ENCODE data around the gene ALG2.

The ALG2 gene

DNA sequence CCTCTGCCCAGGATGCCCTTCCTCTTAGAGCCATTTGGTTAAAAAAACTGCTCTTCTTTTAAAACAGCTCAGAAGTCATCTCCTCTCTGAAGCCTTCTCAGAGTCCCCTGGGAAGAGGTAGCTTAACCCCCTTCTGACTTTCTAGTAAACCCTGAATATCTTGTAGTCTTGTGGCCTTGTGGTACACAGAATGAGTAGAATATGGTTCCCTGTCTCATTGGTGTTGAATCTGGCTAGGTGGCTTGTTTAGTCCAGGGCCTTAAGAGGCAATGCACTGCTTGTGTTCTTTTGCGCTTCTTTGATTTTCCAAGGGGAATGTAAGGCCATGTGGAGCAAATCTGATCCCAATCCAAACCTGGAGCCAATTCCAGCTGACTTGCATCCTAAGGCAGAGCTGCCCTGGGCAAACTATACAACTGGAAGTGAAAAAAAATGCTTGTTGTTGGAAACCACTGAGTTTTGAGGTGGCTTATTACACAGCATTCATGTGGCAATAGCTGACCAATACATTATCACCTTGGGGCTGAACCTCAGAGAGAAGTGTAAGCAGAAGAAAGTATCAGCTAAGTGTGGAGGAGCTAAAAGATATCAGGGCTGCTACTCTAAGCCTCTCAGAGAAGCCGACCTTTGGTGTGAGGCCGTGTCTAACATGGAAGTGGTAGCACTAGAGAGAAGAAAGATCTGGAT lies 31.0 kb downstream of the ALG2 start:
- no peak for DNase-seq

GRCh38 chr9:99189887-99190596 lies 31.7 kb downstream of the ALG2 start:
- DNase-seq = no peak

- DNase-seq = no peak
These were observed 32.6 kb downstream of the ALG2 start for GRCh38 chr9:99189186-99189585.

GRCh38 chr9:99187311-99187710 lies 34.4 kb downstream of the ALG2 start:
- no peak for DNase-seq

GRCh38 chr9:99185934-99186333 lies 35.8 kb downstream of the ALG2 start:
- no peak for DNase-seq

GRCh38 chr9:99185348-99185632 lies 36.5 kb downstream of the ALG2 start:
- DNase-seq = no peak

DNA sequence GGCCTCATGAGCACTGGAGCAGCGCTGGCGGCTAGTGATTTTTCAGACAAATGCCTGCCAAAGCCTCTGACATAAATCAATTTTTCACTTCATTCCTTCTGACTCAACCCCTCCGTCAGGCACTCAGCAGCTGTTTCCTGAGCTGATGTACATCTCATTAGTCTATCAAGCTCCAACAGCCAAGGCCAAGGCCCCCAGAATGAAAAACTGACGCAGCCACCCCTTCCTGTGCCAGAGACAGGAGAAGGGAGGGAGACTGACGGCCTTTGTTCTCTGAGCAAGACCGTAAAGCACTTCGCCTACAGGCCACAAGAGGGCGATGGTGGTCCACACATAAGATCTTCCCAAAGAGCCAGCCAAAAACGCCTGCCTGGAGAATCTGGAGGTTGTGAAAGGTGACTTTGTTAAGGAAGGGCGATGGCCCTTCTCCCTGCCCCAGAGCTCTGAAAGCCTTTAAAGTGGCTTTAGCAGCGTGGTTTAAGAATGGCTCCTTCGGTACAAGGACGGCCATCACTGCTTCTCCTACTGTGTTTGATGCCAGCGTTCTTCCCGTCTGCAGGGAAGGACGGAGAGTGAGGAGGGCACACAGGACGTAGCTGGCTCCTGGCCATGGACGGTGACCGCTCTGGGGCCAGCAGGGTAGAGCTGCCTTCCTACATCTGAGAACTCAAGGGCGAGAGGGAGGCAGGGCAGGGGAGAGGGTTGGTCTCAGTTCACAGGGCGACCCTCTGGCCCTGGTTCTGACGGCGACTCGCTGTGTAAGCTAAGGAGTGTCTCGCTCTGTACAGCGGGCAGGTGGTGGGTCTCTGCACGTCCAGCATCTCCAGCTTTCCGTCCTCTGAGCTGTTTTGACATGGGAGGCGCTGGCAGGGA lies 37.0 kb downstream of the ALG2 start:
- DNase-seq = peak; percentile 83

GRCh38 chr9:99184110-99184474 lies 37.6 kb downstream of the ALG2 start:
- DNase-seq = no peak

DNA sequence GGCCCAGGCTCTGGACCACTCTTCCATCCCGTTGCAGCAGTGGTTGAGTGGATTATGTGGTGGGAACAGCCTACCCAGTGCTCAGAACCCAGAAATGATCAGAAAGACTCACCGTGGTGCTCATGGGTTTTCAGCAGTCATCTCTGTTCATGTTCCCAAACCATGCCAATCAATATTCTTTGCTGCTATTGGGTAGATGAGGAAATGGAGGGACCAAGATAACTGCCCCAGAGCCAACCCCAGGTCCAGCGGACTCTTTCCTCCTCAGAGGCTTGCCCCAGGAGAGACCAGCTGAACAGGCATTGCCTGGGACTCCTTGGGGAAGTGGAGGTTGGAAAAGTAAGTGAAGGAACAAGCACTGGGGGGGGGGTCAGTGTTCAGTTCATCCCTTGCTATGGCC lies 38.1 kb downstream of the ALG2 start:
- DNase-seq = no peak

GRCh38 chr9:99182356-99182755 lies 39.4 kb downstream of the ALG2 start:
- no peak for DNase-seq

DNA sequence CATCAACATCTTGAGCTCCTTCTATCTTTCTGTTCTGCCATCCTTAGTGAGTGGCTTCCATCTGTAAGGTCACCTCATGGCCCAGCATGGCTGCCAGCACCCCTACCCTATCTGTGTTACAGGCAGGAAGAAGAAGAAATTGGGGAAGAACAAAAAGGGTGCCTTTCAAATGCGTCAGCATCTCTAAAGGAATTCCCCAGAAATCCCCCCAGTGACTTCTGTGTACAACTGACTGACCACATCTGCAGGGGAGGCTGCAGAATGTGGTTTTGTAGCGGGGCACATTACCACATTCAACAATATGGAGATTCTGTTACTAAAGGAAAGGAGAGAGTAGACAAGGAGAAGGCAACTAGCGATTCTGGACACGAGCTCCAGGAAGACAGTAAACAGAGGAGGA lies 40.1 kb downstream of the ALG2 start:
- no peak for DNase-seq

DNA sequence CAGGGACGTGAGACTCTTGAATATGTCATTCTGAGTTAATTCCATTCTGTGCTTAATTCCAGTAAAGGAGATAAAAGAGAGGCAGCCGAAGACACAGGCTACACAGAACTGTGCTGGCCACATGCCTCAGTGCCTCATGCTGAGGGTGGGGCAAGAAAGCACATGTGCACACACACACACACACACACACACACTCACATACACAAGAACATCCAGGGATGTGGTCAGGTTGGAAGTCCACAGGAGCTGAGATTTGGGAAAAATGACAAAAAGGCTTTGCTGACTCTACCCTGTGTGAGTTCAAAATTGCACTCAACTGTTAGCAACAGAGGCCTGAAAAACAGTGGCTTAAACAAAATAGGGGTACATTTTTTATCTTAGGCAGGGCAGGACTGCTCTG lies 40.5 kb downstream of the ALG2 start:
- no peak for DNase-seq

DNA sequence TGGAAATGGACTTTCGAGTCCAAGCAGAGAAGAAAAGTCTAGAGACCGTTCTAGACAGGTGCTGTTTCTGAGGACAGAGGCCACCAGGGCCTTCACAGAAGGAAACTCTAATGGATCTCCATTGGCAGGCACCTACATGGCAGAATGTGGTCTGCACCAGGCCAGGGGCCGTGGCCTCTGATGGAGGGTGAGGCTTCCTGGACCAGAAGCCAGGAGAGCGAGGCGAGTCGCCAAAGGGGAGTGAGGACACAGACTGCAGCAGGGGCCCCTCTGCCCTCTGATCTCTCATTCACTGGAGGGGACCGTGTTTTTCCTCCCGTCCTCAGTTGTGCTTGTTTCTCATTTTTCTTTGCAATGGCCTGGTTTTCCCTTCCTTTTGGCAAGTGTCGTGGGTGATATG lies 41.1 kb downstream of the ALG2 start:
- no peak for DNase-seq

DNA sequence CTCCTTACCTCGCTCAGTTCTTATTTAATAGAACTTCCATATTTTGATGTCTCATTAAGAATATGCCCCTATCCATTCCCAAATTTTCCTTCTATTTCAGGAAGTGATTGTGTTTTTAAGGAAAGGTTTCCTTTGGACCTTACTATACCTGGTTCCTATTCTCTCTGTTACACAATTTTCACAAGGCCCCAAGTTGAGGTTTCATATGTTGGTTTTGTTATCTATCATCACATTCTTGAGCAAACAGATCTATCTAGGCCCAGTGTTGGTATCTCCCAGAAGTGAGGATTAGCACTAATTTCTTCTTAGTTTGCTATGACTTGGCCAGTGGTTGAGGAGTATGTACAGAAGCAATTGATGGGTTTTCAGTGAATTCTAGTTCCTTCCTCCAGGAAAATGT lies 41.5 kb downstream of the ALG2 start:
- no peak for DNase-seq

GRCh38 chr9:99178912-99179872 lies 42.5 kb downstream of the ALG2 start:
- DNase-seq = no peak

- no peak for DNase-seq
These were observed 44.0 kb downstream of the ALG2 start for GRCh38 chr9:99177576-99178366.

GRCh38 chr9:99176527-99177013 lies 45.2 kb downstream of the ALG2 start:
- no peak for DNase-seq

DNA sequence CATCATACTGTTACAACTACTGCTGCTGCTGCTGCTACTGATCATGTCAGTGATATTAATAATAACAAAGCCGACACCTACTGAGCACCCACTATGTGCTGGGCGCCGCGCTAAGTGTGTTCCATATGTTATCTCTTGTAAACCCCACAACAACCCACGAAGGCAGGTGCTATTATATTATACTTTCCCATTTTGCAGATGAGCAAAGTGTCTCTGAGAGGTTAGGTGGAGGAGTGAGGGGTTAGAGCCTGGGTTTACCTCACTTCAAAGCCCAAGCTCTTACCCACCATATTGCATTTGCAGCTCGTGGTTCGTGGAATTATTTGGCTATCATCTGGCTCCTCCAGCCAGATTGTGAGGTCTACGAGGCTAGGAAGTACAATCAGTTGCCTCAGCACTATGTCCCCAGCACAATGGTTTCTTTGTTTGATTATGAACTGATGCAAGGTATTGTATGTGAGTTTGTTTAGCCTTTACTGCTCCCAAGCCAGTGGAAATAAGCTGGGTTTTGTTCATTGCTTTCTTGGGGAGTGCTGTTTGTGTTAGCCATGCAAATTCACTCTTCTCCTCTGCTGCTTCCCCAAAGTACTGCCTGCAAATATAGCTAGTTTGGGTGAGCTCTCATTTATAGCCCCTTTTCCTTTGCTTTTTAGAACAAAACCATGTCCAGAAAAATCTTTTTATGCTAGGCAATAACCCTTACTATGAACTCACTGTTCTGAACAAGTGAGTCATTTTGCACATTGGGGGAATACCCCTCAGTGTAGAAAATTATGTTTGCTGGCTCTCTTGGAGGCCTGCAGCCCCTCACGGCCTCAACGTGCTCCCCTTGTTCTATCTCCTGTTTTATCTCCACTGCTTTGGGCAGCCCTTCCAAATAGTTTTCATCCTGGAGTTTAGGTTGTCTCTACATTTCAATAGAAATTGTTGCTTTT lies 47.9 kb downstream of the ALG2 start:
- DNase-seq = no peak

- DNase-seq = no peak
These were observed 49.3 kb downstream of the ALG2 start for GRCh38 chr9:99172124-99173091.
